GM18907 (cell line): Measurements from ENCODE around the gene PREP.
"Not testable (repeated sequence)": the region's sequence is repeated elsewhere in the genome, so short reads cannot be mapped to it uniquely, and the experiment has no call there.

Experiments used
- ATAC-seq: cut with Tn5 transposase; IDR thresholded peaks from one replicate; pipeline ENCODE4 v1.9.1; 2021; ENCODE audit warnings: mild to moderate bottlenecking, moderate library complexity; ENCODE audit not compliant: unreplicated experiment

The PREP gene

DNA sequence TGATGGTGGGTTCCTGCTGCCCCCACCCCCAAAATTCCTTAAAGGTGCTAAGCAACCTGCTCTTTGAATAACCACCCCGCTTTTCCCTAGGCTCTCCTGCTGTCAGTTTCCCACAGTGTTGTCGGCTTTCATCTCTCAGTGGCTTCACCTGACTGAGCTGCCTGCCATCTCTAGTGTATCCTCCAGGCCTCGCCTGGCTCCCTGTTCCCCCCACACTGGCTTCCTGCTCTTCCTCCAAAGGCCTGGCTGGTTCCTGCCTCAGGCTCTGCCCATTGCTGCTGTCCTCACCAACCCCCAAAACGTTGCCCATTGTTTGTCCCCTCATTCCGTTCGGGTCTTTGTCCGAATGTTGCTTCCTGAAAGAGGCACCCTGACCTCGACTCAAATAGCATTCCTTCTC is 129.3 kb downstream of the PREP start:
- no peak for ATAC-seq

DNA sequence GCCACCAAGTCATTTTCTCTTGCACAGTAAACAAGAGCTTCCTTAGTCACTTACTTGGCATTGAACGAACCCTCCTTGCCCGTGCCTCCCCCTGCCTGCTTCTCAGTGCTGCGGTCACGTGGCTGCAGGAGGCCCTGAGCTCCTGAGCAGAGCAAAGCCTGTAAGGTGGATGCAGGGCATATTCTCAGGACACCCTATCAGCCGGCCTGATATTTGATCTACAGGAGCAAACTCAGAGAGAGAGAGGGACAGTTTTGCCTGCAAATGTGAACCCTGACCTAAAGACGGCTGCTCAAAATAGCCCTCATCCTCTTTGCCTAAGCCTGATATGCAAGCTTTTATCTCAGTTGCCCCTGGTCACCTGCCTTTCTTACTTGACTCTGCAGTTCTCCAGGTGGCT is 130.1 kb downstream of the PREP start:
- ATAC-seq: no peak

DNA sequence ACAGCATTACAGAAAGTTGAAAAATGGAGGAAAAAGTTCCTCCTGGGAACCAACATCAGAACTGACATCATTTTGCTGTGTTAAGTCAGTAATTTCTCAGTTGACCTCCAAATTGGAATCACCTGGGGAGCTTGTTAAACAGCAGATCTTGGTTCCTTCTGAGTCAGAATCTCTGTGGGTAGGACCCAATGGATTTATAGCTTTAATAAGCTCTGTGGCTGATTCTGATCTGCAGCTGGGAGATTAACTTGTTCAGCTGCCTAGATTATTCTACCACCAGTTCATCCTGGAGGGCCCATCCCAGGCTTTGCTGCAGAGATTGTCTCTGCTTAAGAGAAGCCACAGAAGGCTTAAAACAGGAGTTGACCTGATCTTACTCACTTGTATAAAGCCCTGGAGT is 132.4 kb downstream of the PREP start:
- no peak for ATAC-seq

DNA sequence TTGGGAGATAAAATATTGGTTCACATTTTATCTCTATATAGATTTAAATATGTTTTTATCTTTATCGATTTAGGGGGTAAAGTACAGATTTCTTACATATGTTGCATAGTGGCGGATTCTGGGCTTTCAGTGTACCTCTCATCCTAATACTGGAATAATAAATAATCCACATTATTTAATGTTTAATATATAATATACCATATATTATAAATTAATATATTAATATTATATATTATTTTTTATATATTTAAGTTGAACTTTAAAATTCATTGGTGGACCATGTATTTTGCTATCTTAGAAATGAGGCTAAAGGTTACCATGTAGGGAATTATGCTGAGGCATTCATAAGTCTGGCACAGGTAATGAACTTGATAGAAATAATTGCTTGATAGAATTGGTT is 133.5 kb downstream of the PREP start:
- no peak for ATAC-seq

DNA sequence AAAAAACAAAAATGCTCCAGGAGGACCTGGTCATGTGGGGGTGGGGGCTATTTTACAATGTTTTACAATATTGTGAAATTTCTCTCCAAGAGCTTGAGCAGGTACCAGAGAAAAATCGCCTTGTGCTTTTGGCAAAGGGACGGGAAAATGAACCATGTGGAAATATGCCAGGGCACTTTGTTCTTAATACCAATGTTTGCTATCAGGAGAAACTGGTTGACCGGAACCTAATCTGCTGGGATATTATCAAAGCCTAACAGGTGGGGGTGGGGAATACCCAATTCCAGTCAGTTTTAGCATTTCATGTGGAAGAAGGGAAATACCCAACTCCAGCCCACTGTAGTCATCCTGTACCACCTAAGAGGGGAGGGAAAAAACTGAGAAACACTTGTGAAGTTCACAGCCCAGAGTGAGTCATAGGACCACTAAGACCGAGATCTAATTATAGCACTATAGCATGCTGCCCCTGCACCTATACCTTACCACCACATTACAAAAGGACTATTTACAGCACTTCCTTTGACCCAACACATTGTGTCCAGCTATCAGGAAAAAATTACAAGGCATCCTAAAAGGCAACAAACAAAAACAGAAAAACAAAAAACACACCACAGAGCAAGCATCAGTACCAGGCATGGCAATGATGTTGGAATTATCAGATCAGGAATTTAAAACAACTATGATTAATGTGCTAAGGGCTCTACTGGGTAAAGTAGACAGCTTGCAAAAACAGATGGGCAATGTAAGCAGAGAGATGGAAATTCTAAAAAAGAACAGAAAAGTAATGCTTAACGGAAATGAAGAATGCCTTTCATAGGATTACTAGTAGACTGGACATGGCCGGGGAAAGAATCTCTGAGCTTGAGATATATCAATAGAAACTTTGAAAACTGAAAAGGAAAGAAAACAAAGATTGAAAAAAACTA is 138.9 kb downstream of the PREP start:
- ATAC-seq: no peak

DNA sequence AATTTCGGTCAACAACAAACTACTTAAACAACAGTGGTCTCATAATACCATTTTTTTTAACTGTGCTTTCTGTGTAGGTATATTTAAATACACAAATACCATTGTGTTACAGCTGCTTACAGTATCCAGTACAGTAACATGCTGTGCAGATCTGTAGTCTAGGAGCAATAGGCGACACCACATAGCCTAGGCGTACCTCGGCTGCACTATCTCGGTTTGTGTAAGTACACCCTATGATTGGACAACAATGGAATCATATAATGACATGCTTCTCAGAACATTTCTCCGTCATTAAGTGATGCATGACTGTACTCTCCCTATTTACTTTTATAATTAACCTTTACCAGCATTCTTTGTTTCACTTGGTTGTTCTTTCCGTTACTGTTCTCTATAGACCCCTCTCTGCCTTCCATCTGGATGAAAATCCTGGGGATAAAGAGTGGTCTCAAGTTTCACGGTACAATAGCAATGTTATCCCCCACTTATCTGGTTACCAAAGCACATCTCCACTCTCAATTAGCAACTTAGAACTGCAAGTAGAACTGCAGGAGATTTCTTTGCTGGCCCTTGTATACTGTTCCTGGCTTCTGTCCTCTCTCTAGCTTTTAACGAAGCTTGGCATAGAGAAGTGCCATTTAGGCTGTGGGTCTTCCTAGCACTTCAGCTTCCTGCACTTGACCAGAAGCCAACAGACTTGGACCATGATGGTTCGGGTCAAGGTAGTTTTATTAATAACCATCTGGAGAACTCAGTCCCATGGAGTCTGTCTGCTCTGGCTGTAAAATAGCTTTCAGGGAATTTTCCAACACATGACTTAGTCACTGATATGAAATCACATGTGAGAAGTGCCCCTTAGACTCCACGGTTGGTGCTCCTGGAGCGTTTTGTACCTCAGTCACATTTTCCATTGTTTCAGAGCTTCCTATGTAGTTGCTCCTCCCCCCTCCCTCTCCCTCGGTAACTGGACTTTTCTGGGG is 142.7 kb downstream of the PREP start:
- no peak for ATAC-seq

DNA sequence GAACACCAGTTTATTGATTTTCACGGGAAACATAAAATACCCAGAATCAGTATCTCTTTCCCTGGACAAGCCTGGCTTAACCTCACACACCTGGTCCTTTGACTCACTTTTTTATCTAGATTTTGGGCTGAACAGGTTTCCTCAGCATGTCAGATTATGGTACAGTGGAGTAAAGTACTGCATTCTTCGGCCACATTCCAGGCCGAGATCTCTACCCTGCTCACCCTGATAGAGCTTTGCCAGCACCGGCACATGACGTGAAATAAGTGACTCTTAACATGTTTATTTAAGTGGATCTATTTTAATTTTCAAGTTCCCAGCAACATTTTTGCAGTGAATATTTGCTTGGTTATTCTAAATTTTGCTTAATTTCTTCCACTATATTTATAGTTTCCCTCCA is 144.1 kb downstream of the PREP start:
- ATAC-seq: no peak

DNA sequence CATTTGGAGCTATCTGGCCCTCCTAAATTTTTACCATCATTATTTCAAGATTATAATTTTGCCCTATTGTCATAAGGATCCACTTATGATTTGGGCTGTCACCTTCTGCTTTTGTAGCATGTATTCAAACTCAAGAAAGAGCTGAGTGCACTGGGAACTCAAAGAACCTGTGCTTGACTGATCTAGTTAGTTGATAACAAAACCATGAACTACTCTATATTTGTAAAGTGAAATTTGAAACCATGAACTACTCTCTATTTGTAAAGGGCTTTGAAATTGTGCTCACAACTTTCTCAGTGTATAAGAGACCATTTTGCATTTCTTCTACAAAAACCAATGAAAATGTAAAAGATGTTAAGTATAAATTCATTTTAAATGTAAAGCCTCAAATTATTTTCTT is 145.5 kb downstream of the PREP start:
- ATAC-seq: no peak

DNA sequence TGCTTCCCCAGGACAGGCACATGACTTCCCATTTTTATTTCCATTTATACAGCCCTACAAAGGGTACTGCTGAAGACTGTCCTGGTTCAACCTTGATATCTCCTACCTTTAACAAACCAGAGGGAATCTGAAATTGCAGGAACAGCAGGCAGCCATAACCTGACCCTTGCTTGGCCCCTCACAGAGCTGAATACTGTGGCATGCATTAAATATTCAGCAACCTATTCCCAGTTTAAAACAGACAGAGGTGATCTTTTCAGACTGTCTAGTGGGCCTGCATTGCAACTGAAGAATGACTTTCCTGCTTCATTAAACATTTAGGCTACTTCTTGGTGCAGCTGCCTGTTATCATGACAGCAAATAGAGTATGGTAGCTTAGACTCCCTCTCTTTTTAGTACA is 146.3 kb downstream of the PREP start:
- ATAC-seq: no peak

DNA sequence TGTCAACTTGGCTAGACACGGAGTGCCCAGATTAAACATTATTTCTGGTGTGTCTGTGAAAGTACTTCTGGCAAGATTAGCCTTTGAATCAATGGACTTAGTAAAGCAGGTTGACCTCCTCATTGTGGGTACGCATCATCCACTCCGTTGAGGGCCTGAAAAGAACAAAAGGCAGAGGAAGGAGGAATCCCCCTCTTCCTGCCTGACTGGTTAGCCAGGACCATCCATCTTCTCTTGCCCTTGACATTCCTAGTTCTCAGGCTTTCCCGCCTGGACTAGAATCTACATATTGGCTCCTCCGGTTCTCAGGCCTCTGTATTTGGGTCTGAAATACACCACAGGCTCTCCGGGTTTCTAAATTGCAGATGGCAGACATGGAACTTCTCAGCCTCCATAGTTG is 149.1 kb downstream of the PREP start:
- no peak for ATAC-seq

DNA sequence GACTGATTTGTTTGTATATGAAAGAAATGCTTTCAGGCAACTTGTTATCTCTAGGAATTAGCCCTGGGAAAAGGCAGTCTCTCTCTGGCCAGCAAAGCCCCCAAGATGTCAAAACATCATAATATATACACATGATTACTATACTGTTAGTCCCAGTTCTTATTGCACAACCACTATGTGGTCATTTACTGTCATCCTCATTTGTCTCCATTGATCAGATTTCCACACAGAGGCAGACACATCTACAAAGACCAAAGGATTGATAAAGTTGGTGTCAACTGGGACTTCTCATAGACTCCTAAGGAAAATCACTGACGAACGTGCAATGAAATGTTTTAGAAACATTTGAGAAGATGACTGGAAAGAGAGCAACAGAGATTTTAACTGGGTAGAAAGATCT is 151.2 kb downstream of the PREP start:
- no peak for ATAC-seq

DNA sequence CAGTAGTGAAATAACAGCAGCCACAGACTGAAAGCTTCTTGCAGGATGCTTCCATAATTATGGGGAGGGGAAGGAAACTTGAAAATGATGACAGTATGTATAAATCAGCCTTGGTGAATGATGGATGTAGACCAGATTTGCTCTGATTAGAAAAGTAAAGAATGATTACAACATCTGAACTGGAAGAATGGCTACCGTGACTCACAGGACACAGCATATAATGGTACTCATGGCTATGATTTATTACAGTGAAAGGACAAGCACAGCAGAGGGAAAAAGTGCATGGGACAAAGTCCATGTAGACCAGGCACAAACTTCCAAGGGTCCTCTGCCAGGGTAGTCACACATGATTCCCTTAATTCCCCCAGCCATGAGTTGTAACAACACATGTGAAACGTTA is 152.3 kb downstream of the PREP start:
- no peak for ATAC-seq

DNA sequence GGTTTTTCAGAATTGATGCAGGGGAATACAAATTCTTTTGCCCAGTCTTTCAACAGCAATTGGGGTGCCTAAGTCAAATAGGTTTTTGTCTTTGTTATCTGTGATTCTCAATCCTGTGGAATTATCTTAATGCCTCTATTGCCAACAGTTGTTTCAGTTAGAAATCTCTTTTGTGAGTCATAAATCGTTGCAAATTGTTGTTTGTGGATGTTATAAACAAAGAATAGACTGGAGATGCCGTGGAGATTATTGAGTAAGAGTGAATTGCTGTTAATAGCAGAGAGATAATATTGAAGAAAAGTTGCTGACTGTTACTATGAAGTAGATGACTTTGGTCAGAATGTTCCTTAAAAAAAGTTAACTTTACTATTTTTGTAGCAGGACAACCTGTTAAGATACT is 159.4 kb downstream of the PREP start:
- no peak for ATAC-seq

DNA sequence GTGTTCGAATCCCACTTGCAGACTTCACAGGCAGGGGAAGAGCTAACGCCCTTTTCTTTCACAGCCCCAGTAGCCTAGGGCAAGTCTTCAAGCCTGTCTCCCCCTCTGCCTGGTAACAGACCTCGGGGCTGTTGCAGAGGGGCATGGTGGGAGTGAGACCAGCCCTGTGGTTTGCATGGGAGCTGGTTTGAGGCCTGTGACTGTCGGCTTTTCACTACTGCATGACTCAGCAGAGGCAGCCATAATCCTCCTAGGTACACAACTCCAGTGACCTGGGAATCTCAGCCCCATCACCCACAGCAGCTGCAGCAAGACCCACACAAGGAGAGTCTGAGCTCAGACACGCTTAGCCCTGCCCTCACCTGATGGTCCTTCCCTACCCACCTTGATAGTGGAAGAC is 167.7 kb downstream of the PREP start:
- no peak for ATAC-seq

DNA sequence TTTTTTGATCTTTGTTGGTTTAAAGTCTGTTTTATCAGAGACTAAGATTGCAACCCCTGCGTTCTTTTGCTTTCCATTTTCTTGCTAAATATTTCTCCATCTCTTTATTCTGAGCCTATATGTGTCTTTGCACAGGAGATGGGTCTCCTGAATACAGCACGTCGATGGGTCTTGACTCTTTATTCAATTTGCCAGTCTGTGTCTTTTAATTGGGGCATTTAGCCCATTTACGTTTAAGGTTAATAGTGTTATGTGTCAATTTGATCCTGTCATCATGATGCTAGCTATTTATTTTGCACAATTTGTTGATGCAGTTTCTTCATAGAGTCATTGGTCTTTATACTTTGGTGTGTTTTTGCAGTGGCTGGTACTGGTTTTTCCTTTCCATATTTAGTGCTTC is 171.1 kb downstream of the PREP start:
- ATAC-seq: not testable (repeated sequence)
